ENCODE measurements around the gene COMMD6. TPM values are rescaled to one million over a fixed set of nuclear protein-coding genes. Genes with fewer than 3 reads are reported as not detected.

The COMMD6 gene
- total RNA-seq, 2 experiments from 2014 or later: 211 to 217 TPM

DNA sequence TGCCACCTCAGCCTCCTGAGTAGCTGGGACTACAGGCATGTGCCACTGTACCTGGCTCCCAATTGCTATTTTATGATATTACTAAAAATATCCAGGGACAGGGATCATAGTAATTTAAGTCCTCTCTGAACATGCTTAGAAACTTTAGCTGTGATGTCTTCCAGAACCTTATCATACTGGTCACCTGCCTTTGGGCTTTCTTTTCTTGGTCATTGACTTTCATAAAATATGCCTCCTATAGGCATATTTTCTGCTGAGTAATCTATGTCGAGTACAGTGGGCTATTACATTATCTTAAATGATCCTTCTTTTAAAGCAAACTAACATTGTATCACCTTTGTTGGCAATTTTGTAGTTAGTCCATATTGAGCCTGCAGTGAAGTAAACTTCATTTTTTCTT is 18.2 kb upstream of the COMMD6 start:
- peaks cover 69% of the 10 kb centered on the region for H3K4me1 Mint-ChIP-seq (ENCODE audit: low read depth)
- intact Hi-C loops (cut with DNase I, micrococcal nuclease): no loop called here

DNA sequence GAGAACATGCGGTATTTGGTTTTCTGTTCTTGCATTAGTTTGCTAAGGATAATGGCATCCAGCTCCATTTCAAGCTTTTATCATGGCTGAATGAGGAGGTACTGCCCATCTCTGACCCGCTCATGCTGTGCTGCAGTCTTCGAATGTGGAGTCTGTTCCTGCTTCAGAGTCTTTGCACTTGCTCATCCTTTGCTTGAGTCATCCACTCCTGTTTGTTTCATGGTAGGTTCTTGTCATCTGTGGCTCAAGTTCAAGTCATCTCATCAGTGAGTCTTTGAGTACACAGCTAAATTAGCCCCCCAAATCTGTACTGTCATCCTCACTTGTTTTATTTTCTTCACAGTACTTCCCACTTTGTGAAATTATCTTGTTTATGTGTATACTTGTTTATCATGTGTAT is 17.3 kb upstream of the COMMD6 start:
- Mint-ChIP-seq H3K27ac (no peak overlapping the region), H3K4me3 (no peak overlapping the region), H3K36me3 (ENCODE audit: low read depth) (peaks cover 39% of the 10 kb centered on the region), H3K9me3 (no peaks in the 10 kb centered on the region), H3K4me1 (ENCODE audit: low read depth) (peaks cover 74% of the 10 kb centered on the region), H3K27me3 (no peaks in the 10 kb centered on the region)
- DNase-seq: no peak
- no peaks in the 10 kb centered on the region for H3K27me3 ChIP-seq (ENCODE audit: control insufficient read depth in 1 of 2, insufficient read depth in 2 of 2, low read length in 2 of 2)
- no peaks in the 10 kb centered on the region for H3K9me3 ChIP-seq (ENCODE audit: control insufficient read depth in 1 of 2, insufficient read depth in 1 of 2, low read length in 2 of 2)
- H3K4me1 ChIP-seq (ENCODE audit: insufficient read depth, low read length): peaks cover 15% of the 10 kb centered on the region
- TF ChIP-seq, protein P1, sequence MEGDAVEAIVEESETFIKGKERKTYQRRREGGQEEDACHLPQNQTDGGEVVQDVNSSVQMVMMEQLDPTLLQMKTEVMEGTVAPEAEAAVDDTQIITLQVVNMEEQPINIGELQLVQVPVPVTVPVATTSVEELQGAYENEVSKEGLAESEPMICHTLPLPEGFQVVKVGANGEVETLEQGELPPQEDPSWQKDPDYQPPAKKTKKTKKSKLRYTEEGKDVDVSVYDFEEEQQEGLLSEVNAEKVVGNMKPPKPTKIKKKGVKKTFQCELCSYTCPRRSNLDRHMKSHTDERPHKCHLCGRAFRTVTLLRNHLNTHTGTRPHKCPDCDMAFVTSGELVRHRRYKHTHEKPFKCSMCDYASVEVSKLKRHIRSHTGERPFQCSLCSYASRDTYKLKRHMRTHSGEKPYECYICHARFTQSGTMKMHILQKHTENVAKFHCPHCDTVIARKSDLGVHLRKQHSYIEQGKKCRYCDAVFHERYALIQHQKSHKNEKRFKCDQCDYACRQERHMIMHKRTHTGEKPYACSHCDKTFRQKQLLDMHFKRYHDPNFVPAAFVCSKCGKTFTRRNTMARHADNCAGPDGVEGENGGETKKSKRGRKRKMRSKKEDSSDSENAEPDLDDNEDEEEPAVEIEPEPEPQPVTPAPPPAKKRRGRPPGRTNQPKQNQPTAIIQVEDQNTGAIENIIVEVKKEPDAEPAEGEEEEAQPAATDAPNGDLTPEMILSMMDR (IDR thresholded peaks at IDR 0.05): no peak
- peaks cover 16% of the 10 kb centered on the region for H3K36me3 ChIP-seq (ENCODE audit: insufficient read depth, low read length)
- ChIA-PET POLR2A (no interaction called here), CTCF (interaction anchor here (1.0 to 1.8 kb wide), 2 partner anchors 25 to 72 kb away, joined by 4 read pairs; no protein-coding TSS in a partner anchor)
- intact Hi-C loops (cut with DNase I, micrococcal nuclease): loop anchor here in 1 of 2 experiments (5.0 kb wide), 1 partner anchor 82 kb away; the partner anchor contains the start of gene LMO7
- no peak overlapping the region for H3K4me3 ChIP-seq (ENCODE audit: low read length)
- H3K27ac ChIP-seq (ENCODE audit: low read depth in 1 of 2, low read length in 2 of 2): no peak overlapping the region
- no peak for ATAC-seq (ENCODE audit: poor library complexity)

More for the DNA sequence above, 18.2 kb upstream of the COMMD6 start:
- POLR2A ChIA-PET: no interaction called here
- peaks cover 35% of the 10 kb centered on the region for H3K36me3 Mint-ChIP-seq (ENCODE audit: low read depth)
- no peaks in the 10 kb centered on the region for H3K27me3 ChIP-seq (ENCODE audit: control insufficient read depth in 1 of 2, insufficient read depth in 2 of 2, low read length in 2 of 2)
- H3K9me3 Mint-ChIP-seq: no peaks in the 10 kb centered on the region
- H3K36me3 ChIP-seq (ENCODE audit: insufficient read depth, low read length): peaks cover 19% of the 10 kb centered on the region
- CTCF ChIA-PET: interaction anchor here (1.8 kb wide), 1 partner anchor 25 kb away, joined by 4 read pairs; no protein-coding TSS in a partner anchor
- no peaks in the 10 kb centered on the region for H3K9me3 ChIP-seq (ENCODE audit: control insufficient read depth in 1 of 2, insufficient read depth in 1 of 2, low read length in 2 of 2)
- DNase-seq (no peak), ATAC-seq (ENCODE audit: poor library complexity) (no peak)
- H3K27me3 Mint-ChIP-seq: no peaks in the 10 kb centered on the region
- peaks cover 7% of the 10 kb centered on the region for H3K4me1 ChIP-seq (ENCODE audit: insufficient read depth, low read length)
- no peak overlapping the region for H3K27ac ChIP-seq (ENCODE audit: low read depth in 1 of 2, low read length in 2 of 2)
- no peak overlapping the region for H3K4me3 ChIP-seq (ENCODE audit: low read length)
- H3K4me3 Mint-ChIP-seq: no peak overlapping the region
- H3K27ac Mint-ChIP-seq: no peak overlapping the region
- TF ChIP-seq, protein P1 (IDR thresholded peaks at IDR 0.05): no peak

DNA sequence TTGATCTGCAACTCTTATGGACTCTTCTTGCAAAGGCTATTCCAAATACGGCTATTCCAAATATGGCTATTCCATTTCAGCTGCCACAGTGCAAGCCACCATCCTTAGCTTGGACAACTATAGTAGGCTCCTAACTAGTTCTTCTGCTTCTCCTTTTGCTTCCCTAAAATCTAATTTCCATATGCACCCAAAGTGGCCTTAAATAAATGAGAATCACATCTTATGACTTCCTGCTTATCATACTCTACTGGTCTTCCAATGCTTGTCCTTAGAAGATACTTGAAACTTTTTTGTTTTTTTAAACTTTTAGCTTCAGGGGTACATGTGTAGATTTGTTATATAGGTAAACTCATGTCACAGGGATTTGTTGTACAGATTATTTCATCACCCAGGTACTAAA is 16.8 kb upstream of the COMMD6 start:
- Histone ChIP-seq H3K36me3 (ENCODE audit: insufficient read depth, low read length) (peaks cover 16% of the 10 kb centered on the region), H3K27ac (ENCODE audit: low read depth in 1 of 2, low read length in 2 of 2) (no peak overlapping the region), H3K9me3 (ENCODE audit: control insufficient read depth in 1 of 2, insufficient read depth in 1 of 2, low read length in 2 of 2) (no peaks in the 10 kb centered on the region), H3K27me3 (ENCODE audit: control insufficient read depth in 1 of 2, insufficient read depth in 2 of 2, low read length in 2 of 2) (no peaks in the 10 kb centered on the region), H3K4me1 (ENCODE audit: insufficient read depth, low read length) (peaks cover 15% of the 10 kb centered on the region), H3K4me3 (ENCODE audit: low read length) (no peak overlapping the region)
- H3K36me3 Mint-ChIP-seq (ENCODE audit: low read depth): peaks cover 40% of the 10 kb centered on the region
- TF ChIP-seq, protein P1 (IDR thresholded peaks at IDR 0.05): no peak
- H3K4me1 Mint-ChIP-seq (ENCODE audit: low read depth): peaks cover 71% of the 10 kb centered on the region
- DNase-seq (no peak), ATAC-seq (ENCODE audit: poor library complexity) (no peak)
- H3K27ac Mint-ChIP-seq: no peak overlapping the region
- H3K4me3 Mint-ChIP-seq: no peak overlapping the region
- ChIA-PET CTCF (interaction anchor here (1.0 to 1.8 kb wide), 2 partner anchors 26 to 72 kb away, joined by 4 read pairs; no protein-coding TSS in a partner anchor), POLR2A (interaction anchor here (1.5 kb wide), 1 partner anchor 17 kb away, joined by 5 read pairs; the partner anchor contains the start of gene COMMD6)
- H3K9me3 Mint-ChIP-seq: no peaks in the 10 kb centered on the region
- intact Hi-C loops (cut with DNase I, micrococcal nuclease): loop anchor here in 1 of 2 experiments (5.0 kb wide), 1 partner anchor 83 kb away; the partner anchor contains the start of gene LMO7
- no peaks in the 10 kb centered on the region for H3K27me3 Mint-ChIP-seq

All from CD4-positive, alpha-beta T cell (primary cell).